ENCODE data around the gene RHPN2.
"Not testable (repeated sequence)": the region's sequence is repeated elsewhere in the genome, so short reads cannot be mapped to it uniquely, and the experiment has no call there.

The RHPN2 gene

DNA sequence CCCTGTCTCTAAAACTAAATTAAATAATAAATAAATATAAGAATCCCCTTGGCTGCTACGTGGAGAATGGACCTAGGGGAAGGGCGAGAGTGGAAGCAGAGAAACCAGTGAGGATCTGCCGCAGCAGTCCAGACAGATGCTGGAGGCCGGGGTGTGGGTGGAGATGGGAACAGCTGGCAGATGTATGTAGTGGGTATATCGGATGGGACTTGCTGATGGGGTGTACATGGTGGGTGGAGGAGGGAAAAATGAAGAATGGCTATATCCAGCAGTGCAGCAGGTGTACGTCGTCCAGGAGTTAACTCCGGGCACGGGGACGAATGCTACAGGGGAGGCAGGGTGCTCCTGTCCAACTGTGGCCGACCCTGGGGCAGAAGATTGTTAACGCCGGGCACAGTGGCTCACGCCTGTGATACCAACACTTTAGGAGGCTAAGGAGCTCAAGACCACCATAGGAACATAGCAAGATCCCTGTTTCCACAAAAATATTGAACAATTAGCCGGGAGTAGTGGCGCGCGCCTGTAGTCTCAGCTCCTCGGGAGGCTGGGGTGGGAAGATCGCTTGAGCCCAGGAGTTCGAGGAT, 93.6 kb downstream of the RHPN2 start:
- no peak for DNase-seq

DNA sequence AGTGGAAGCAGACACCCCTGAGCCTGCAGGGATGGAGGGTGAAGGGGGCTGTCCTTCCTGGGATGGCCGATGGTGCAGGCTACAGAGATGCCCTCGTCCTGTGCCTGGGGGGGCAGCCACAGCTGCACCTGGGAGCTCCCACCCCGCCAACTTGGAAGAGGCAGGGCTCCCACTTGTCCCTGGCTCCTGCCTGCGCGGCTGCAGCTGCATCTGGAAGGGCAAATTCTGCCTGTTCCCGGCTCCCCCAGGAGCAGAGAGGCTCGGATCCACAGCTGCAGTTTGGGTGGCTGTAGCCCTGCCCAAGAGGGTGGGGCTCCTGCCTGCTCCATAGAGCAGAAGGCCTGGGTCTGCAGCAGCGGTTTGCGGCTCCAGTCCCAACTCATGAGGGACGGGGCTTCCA, 95.1 kb downstream of the RHPN2 start:
- no peak for DNase-seq

DNA sequence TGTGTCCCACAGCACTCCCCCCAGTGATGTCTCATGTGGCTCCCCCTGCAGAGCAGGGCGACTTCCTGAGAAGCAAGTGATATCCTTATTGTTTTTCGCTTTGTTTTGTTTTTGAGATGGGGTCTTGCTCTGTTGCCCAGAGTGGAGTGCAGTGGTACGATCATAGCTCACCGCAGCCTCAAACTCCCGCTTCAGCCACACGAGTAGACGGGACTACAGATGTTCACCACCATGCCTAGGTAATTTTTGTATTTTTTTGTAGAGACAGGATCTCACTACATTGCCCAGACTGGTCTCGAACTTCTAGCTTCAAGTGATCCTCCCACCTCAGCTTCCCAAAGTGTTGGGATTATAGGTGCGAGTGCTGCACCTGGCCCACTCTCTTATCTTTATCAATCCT, 97.9 kb downstream of the RHPN2 start:
- DNase-seq: no peak

DNA sequence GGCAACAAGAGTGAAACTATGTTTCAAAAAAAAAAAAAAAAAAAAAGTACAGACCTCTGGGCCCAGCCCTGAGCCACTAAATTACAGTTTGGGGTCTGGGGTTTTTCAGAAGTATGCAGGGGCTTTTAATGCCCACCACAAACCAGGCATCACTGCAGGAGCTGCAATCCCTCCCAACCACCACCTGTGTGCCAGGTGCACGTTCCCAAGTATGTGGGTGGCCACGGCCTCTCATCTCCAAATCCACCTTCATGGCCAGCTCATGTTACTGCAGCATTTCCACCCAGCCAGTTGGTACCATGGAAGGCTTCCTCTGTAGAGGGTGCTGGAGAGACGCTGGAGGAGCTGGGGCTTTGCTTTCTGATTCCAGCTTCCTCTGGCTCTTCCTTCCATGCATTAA, 119.4 kb downstream of the RHPN2 start:
- no peak for DNase-seq

DNA sequence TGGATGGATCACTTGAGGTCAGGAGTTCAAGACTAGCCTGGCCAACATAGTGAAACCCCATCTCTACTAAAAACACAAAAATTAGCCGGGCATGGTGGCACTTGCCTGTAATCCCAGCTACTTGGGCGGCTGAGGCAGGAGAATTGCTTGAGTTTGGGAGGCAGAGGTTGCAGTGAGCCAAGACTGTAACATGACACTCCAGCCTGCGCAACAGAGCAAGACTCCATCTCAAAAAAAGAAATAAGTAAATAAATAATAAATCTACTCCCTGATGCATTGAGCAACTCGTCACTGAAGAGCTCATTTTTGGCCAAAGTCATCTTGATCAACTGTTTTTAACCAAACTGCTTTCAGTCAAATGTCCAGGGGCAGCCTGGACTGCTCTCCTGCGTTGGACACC, 123.4 kb downstream of the RHPN2 start:
- not testable (repeated sequence) for DNase-seq

DNA sequence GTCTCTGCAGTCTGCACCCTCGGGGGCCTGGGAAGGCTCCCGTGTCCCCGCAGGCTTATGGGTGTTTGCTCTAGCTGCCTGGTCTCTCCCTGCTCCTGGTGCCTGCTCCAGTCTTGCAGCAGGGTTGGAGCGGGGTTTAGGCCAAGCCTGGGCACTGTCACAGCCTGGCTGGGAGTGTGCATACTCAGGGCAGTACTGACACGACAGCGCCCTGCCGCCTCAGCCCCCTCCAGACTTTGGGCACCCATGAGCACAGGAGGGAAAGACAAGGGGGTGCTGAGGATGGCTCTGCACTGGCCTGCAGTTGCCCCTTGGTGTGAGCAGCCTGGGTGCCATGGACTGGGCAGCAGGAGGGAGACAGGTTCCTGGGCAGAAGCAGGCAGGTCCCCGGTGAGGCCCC, 128.6 kb downstream of the RHPN2 start:
- DNase-seq: no peak

DNA sequence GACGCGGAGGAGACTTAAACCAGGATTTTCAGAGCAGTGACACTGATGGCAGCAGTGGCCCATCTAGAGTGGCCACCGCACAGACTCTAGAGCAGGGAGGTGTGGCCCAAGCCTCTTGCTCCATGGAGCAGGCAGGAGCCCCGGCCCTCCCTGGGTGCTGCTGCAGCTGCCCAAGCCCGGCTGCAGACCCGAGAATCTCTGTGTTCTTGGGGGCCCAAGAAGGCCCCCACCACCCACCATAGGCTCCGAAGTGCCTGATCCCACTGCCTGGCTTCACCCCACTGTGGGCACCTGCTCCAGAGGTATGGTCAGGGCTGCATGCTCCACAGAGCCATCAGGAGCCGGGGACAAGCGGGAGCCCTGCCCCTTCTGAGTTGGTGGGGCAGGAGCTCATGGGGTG, 129.1 kb downstream of the RHPN2 start:
- no peak for DNase-seq

DNA sequence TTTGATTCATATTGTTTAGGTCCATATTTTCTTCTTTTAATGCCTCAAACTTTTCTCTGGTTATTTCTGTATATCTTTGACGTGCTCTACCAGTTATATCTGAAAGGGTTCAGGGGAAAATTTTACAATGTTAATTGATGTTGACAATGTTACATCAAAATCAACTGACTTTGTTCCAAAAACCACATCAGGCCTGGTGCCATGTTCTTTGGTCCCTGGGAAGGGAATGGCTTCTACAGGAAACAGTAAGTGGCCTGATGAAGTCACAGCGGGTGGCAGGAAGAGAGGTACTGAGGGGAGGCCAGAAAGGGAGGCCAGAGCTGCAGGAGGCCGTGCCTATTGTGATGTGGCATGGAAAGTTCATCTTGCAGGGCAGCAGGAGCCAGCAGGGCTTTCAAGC, 131.1 kb downstream of the RHPN2 start:
- no peak for DNase-seq

DNA sequence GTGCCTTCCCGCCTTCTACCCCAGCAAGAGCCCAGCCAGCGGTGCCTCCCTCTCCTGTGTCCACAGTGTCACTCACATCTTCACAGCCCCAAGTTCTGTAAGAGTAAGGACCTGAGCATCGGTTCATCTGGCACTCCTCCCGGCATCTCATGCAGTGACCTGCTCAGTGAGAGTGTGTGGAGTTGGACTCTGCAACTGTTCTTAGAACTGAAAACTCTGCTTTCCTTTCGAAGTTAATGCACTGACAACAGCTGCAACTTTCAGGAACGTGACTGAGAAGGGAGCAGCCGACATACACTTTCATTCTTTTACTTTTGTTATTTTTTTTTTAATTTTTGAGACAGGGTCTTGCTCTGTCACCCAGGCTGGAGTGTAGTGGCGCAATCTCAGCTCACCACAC, 134.1 kb downstream of the RHPN2 start:
- no peak for DNase-seq

DNA sequence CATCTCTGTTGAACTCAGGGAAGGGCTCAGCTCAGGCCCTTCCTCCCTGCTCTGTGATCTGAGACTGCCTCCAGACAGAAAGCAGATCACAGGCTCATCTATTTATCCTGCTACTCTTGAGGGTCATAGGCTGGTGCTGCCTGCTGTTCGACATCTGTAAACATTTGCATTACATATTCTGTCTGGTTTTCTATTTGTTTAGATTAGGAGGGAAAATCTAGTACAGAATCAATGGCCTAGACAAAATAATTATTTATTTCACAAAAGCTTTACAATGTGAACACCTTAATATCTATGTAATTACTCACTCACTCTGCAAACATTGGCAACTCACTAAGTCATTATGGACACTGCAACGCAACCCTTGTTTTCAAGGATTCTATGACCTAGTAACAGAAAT, 135.9 kb downstream of the RHPN2 start:
- DNase-seq: no peak

Data from hippocampal formation (tissue), 2 donors.